ENCODE results near the gene C2orf78.
"Not testable (repeated sequence)": the region's sequence is repeated elsewhere in the genome, so short reads cannot be mapped to it uniquely, and the experiment has no call there.

Gene C2orf78

GRCh38 chr2:73779467-73780236 is 4.3 kb upstream of the C2orf78 start, which contains the start of gene DUSP11:
Gene DUSP11 (minus strand): TSS chr2:73780103. CDS start chr2:73779974, 129 bp downstream.
- peak; percentile 99 for DNase-seq

GRCh38 chr2:73780237-73780582 is 3.8 kb upstream of the C2orf78 start:
- no peak for DNase-seq

DNA sequence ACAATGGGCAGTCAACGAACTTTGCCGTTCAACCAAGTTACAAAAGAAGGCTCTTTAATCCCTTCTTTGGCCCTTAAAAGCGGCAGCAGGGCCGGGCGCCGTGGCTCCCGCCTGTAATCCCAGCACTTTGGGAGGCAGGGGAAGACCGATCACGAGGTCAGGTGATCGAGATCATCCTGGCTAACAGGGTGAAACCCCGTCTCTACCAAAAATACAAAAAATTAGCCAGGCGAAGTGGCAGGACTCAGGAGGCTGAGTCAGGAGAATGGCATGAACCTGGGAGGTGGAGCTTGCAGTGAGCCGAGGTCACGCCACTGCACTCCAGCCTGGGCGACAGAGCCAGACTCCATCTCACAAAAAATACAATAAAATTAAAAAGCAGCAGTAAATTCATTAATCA is 581 bp upstream of the C2orf78 start:
- not testable (repeated sequence) for DNase-seq

- no peak for DNase-seq
Observed at GRCh38 chr2:73811878-73812277, 27.9 kb downstream of the C2orf78 start.

GRCh38 chr2:73812635-73813034 is 28.7 kb downstream of the C2orf78 start:
- no peak for DNase-seq

- DNase-seq, result no peak
Observed at GRCh38 chr2:73818296-73818695, 34.3 kb downstream of the C2orf78 start.

DNA sequence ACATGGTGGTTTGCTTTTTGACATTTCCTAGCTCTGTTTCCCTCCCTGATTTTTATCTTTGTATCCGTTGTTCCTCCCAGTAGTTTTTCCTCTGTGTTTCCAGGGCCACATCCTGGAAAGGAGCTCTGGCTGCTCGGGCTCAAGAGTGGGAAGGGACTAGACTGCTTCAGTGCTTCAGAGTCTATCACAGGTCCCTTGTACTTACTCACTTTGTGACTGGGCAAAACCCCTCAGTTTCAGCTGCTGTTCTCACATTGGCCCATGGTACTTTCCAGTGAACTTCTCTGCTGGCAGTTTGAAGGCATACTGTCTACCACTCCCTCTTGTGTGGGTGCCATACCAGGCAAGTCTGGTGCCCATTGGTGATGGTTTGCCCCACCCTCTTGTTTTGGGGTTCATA is 37.2 kb downstream of the C2orf78 start:
- no peak for DNase-seq

GRCh38 chr2:73821669-73822068 is 37.7 kb downstream of the C2orf78 start:
- DNase-seq, result no peak

DNA sequence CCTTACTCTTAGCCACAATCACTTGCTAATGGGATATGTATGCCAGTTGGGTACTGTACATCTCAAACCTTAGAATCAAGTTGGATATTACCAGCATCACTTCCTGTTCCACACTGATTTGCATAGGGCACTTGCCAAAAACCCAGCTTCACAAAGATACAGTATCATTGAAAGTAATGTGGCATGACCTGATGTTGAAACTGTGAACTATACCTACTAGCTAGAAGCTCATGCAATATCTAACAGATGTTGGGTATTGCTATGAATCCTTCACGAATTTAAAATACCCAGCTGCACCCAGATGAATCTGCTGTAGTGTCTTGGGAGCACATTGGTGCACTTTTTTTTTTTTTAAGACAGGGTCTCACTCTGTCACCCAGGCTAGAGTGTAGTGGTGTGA is 38.3 kb downstream of the C2orf78 start:
- DNase-seq, result no peak

- no peak for DNase-seq
Observed at GRCh38 chr2:73822991-73823390, 39.0 kb downstream of the C2orf78 start.

DNA sequence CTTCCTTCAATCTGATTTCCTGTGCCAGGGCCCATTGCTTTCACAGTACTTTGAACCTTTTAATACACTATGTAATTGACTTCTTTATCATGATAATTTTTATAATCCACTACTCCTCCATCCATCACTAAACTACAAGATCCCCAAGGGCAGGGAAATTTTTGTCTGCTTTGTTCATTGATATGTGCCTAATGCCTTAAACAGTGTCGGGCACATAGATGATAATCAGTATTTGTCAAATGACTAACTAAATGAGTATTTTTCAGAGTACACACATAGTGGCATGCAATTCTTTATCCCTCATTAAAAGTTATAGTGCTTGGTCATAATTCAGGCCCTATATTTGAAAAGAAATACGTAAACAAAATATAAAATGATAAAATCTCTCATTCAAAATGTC is 39.4 kb downstream of the C2orf78 start:
- DNase-seq, result no peak

DNA sequence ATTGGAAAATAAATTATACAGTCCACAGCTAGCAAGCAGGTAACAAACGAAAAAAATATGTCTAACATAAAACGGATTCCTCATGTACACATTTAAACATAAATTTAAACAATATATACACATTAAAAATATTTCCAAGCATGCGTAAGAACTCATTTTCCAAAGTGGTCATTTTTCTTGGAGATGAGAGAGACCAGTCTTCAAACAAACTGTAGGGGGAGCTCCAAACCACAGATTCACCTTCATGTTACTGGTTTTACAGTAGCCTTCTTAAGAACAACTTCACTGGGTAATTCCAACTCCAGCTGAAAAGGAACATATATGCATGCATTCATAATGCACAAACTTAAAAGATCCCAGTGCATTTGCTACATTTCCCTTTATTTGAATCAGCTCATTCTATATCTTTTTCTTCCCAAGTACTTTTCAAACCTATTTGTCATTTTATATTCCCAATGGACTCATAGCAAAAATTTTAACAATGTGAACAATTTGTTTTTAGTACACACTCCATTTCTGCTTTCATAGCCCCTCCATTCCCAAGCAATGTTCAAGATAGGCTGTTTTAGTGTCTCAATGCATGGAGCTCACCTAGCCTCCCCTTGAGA is 40.0 kb downstream of the C2orf78 start:
- no peak for DNase-seq

DNA sequence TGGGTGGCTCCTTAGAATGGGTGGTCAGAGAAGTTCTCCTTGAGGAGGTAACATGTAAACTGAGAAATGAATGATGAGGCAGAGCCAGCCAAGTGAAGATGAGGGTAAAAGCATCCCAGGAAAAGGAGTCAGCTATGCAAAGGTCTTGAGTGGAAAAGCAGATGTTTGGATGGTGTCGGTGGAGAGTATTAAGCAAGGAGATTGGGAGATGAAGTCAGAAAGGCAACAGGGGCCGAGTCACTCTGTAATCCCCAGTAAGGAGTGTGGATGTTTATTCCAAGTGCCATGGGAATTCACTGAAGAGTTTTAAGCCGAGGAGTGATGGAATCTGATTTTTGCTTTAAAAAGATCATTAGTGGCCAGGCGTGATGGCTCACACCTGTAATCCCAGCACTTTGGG is 41.4 kb downstream of the C2orf78 start:
- no peak for DNase-seq

DNA sequence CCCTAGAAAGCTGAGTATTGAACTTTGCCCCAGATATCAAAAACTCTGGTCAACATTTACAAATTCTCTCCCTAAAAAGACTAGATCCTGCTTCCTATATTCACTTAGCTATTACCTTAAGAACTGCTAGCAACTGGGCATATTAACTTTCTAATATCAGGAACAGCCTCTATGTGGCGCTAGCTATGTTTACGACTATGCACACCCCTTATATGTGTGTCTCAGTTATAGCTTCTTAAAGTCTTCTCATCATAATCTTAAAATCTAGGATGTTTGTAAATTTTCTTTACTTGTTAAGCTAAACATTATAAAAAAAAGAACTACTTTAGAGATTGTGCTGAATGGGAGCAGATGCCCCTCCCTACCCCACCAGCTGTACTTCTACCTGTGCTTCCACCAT is 43.0 kb downstream of the C2orf78 start:
- DNase-seq, result no peak

GRCh38 chr2:73827660-73828388 is 43.8 kb downstream of the C2orf78 start:
- no peak for DNase-seq

DNA sequence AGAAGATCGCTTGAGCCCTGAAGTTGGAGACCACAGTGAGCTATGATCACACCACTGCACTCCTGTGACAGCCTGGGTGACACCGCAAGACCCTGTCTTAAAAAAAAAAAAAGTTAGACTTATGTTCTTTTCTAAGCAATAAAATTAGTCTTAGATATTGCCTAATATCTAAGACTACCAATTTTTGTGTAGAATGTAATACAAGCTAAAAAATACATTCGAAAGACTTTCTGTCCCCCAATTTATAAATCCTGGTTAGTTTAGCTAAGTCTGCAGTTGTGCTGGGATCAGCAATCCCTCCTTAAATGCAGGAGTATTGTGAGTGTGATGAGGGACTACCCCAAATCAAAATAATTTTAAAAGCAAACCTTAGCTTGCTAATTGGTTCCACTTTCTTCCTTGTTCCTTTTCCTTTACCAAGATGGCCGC is 44.4 kb downstream of the C2orf78 start:
- no peak for DNase-seq

DNA sequence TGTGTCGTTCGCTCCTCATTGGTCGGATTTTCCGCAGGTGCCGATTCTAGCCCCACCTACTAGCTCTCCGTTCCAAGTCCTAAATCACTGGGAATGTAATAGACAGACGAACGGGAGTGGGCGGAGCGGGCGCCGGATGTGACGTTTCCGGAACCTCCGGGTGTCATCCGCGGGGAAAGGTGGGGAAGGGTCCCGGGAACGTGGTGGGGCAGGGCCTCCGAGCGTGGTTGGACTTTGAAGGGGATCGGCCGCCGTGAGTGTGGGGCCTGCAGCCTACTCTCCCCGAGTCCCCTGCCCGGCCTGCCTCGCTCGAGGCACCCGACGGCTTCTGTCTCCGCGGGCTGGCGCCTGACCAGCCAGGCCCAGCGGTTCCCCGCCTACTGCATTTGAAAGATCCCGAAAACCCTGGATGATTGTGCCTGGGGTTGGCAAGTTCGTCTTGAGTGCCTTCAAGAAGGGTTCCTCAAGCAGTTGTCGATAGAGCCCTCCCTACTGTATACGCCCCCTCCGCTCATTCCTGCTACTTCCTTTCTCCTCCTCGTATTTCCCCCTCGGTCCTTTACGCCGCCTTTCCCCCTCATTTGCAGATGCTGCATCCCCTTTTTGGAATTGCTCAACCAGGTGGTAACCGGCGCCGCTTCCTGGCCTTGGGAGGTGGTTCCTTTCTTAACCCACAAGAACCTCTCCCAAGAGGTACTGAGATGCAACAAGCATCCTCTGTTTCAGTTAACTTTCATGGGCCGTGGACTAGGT is 45.0 kb downstream of the C2orf78 start, which contains the start of gene STAMBP:
TSS of gene STAMBP (plus strand) at position 144 of the 753 bp plus-strand sequence. CDS start 1,896 bp downstream, outside the sequence.
- peak; percentile 92 for DNase-seq

DNA sequence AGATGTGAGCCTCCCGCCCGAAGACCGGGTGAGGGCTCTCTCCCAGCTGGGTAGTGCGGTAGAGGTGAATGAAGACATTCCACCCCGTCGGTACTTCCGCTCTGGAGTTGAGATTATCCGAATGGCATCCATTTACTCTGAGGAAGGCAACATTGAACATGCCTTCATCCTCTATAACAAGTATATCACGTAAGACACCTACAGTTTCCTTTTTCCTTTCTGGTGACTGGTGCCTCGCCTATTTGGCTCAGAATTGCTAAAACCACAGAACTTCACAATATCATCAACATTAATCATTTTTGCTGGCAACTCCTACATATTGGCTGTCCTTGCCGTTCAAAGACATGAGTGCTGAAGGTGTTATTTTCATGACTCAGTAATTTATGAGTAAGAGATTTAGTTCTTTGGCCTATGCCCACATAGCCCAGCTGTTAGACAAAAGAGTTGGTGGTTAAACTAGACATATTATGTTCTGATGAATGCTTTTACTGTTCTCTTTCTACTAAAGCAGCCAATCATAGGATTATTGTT is 47.0 kb downstream of the C2orf78 start:
- peak; percentile 75 for DNase-seq

- no peak for DNase-seq
Observed at GRCh38 chr2:73832930-73833329, 48.9 kb downstream of the C2orf78 start.

- DNase-seq, result no peak
Observed at GRCh38 chr2:73836141-73836943, 52.4 kb downstream of the C2orf78 start.

DNA sequence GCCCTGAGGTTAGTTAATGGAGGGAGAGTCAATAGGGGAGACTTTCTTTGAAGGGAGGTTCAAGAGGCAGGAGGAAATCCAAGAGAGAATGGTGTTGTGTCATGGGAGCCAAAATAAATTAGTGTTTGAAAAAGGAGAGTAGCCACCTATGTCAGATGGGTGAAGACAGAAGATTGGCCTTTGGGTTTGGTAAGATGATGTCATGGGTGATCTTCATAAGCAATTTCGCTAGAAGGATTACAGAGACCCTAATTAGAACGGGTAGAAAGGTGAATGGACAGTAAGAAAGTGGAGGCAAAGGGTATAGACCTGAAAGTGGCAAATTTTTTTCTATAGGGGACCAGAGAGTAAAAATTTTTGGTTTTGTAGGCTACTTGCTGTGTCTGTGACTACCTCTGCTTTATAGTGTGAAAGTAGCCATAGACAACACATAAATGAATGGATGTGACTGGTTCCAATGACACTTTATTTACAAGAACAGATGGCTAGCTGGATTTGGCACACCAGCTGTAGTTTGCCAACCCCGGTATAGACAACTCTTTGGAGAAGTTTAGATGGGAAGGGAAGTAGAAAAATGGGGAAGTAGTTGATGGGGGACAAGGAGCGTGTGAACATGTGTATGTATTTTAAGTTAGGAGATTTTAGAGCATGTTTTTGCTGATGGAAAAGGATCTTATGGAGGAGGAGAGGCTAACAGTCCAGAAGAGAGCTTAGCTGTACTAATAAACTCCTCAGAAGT is 54.0 kb downstream of the C2orf78 start:
- DNase-seq, result no peak
